D341Med (cell line): ENCODE results near the gene CR2.
"Not testable (repeated sequence)": the region's sequence is repeated elsewhere in the genome, so short reads cannot be mapped to it uniquely, and the experiment has no call there.

Experiments
- DNase-seq: peaks from one replicate; pipeline ENCODE4 v3.0.0; 2012; ENCODE audit warnings: low spot score

The CR2 gene

DNA sequence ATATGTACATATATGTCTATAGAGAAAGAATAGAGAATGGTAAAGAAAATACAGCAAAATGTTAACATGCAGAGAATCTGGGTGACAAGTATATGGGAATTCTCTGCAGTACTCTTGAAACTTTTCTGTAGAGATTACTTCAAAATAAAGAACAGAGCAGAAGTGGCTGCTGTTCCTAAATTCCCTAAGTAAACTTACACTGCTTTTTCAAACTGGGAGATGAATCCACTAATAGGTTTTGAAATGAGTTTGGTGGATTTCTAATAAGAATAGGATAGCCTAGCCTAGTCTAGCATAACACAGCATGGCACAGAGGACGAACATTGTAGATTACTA is 450 bp upstream of the CR2 start:
- no peak for DNase-seq

DNA sequence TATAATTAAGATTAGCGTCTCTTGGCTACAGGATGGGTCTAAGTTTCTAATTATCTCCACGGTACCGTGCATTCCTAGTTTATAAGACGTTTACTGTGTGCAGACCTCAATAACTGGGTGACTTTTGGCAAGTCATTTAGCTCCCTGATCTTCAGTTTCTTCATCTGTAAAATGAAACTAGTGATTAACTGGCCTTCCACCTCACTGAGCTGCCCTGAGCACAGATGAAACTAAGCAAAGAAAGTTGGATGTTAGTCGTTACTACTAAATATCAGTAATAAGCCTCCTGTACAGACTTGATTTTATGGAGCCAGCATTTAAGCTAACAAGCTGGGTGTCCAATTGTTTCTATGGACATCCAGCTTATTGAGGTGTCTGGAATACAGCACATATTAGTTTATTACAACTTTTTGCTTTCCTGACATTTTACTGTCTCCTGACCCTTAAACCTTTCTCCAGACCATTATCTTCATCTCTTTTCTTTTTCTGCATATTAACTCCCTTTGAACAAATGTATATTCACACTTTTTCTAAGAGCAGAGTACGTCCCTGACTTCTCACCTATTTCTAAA is 1.1 kb downstream of the CR2 start:
- DNase-seq, result no peak

DNA sequence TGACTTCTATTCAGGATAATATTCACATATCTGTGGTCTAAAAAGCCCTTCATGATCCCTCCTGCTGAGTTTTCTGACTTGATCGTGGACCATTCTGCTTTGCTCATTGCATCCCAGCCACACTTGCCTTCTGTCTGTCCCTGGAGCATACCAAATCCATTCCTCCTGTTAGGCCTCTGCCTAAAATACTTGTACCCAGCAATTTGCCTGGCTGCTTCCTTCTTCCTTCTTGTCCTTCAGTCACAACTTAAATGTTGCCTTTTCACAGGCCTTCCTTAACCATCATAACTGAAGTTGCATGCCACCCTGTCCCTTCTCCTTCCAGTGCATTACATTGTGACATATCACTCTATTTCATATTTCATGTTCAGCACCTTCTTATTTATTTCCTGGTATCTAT is 4.3 kb downstream of the CR2 start:
- DNase-seq, result no peak

DNA sequence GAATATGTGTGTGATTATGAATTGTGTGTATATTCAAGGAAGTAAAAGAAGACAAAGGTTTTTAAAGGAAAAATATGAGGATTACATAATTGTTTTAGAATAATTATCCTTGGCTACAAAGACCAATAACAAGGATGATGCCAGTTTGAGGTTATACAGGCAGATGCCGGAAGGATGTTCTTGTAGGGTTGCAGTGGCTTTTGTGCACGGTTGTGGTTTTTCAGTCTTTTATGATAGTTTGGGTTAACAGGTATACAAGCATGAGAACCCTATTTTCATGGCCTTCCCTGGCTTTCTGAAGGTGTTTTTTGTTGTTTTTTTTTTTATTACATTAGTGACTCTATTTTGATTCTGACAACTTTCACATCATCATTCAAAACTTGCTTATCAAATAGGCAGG is 4.9 kb downstream of the CR2 start:
- no peak for DNase-seq

DNA sequence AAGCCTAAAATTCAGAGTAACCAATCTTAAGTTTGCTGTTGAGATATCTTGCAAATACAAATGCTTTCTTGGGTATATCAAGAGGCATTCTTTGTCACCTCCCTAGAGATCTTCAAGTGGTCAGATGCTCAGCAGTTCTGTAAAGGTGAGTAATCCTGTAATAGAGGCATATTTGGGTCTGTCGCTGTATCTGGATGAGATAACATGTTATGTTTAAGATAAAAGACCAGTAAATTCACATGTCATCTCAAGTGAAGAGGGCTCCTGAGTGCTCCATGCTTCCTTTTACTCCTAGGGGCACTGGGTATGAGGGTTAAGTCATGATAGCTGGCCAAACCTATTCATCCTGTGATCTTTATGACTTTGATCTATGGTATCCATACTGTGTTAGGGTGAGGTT is 7.5 kb downstream of the CR2 start:
- DNase-seq, result no peak

DNA sequence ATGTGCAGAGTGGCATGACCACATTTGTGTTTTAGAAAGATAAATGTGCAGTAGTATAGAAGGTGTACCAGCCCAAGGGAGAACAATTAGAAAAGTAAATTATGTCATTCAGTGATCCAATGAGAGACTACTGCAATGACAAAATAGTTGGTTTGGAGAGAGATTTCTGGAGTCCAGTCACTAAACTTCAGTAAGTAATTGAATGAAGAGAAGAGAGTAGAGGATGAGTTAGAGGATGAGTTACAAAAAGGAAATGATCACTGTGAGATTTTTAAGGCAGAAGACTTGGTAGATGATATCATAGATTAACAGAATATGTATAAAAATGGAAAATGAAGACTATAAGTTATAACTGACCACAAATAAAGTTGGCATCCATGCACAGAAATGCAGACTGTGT is 8.4 kb downstream of the CR2 start:
- DNase-seq, result no peak

DNA sequence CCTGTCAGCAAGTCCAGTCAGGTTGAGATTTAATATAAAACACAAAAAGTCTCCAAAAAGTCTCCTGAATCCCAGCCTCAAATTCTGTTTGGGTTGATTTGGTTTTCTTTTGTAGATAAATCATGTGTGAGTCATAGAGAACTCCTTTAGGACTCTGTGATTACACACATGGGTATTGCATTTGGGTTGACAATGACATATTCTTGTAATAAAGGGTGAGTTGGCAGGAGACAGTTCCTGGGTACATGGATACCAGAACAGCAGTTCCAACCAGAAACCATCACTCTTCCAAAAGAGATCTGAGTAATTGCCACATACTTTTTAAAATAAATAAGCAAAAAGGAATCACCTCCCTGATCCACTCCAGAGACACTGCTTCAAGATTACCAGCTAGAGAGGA is 8.9 kb downstream of the CR2 start:
- no peak for DNase-seq

DNA sequence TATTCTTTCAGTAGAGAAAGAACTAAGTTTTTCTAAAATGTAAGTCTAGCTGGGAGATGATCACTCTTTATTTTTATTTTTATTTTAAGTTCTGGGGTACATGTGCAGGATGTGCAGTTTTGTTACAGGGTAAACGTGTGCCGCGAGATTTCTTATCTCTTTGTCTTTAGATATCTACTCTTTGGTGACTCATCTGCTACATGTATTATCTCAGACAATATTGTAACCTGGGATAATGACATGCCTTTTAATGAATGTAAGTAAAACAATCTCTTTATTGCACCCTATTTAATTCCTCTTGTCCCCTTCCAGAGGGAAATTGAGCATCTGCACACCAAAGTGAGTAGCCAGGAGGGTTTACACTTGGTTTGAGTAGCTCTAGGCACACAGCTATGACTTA is 9.4 kb downstream of the CR2 start:
- no peak for DNase-seq

DNA sequence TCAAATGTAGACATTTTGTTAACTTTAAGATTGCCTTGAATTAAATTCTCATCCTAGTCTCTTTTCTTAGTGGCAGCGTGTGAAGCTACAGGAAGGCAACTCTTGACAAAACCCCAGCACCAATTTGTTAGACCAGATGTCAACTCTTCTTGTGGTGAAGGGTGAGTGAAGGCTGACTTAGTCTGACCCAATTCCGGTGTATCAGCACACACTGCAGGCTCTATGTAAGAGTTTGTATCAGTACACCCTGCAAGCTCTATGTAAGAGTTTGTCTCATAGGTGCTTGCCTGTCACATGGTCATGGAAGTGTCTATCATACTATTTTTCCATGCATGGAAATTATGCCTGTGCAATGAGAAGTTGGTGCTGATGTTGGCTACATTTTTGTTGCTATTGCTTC is 16.8 kb downstream of the CR2 start:
- no peak for DNase-seq

DNA sequence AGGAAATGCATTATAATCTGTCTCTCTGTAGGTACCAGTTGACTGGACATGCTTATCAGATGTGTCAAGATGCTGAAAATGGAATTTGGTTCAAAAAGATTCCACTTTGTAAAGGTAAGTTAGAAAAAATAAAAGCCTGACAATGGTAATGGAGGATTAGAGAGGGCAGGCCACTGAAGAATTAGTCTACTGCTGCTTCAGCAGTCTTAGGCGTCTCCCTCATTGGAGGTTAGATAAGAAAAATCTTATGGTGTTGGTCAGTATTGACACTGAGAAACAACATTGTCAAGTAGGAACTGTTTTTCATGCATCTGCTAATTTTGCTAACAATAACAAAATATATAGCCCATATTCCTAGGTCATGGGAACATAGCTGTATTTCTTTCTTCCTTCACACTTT is 20.1 kb downstream of the CR2 start:
- no peak for DNase-seq

DNA sequence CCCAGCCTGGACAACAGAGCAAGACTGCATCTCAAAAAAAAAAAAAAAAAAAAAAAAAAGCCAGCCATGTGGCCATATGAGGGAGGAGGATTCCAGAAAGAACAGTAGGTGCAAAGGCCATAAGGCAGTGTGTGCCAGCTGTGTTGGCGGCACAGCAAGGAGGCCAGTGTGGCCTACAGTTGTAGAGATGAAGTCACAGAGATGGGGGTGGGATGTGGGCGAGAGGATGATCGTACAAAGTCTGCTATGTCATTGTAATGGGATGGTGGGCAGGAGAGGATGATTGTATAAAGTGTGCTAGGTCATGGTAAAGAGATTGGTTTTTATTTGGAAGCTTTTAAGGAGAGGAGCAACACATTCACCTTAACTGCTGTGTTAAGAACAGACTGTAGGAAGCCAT is 32.1 kb downstream of the CR2 start:
- DNase-seq, result no peak

DNA sequence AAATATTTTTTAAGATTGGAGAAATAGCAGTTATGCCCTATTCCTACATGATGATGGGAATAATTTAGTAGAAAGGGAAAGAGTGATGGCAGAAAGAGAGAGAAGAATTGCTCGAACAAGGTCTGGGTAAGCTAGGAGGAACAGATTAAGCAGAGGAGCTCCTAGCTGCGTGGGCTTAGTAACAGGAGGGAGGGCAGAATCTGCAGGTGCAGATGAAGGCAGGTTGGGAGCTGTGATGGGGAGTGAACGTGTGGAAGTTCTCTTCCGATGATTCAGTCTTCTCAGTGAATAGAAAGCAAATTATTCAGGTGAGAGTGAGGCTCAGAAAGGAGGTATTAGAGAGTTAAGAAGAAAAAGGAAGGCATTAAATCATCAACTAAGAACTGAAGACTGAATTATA is 33.5 kb downstream of the CR2 start:
- no peak for DNase-seq

DNA sequence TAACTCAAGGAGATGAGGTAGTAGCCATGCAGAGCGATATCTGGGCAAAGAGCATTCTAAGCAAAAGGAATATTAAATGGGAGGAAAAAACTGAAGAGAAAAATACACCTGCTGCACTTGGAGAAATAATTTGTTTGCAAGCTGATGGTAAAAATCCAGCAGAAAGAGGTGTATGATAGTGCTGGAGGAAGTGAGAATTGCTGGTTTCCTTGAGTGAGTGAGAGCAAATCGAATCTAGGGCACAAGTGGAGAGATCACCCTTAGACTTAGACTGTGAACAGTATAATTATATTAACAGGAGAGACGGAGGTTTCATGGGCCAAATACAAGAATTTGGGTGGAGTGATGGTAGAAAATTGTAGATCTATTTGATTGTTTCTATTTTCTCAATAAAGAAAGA is 39.1 kb downstream of the CR2 start:
- DNase-seq, result no peak

DNA sequence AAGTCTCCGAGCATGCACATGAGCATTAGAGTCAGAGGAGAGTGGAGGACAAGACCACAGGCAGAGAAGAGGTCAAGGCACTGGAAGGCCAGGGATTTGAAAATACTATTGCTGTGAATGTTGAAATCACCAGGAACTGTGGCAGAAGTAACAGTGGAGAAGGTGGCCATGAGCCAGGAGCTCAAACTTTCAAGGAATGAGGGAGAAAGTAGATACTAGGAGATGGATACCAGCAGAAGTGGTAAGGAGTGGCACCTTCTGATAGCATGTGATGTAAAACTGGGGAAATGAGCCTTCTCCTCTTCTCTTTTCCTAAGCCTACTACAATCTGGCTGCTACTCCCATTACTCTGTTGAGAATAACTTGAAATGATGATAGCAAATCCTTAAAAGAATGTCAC is 40.0 kb downstream of the CR2 start:
- no peak for DNase-seq

DNA sequence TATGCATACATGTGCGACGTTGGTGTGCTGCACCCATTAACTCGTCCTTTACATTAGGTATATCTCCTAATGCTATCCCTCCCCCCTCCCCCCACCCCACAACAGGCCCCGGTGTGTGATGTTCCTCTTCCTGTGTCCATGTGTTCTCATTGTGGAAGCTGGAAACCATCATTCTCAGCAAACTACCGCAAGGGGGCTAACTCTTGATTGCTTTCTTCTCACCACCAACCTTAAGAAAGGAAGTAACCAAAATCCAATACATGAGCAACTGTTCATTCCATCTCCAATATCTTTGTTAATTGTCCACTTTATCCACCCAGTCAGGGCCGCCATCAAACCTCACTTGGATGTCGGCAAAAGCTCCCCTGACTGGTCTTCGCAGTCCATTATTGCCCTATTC is 41.2 kb downstream of the CR2 start:
- not testable (repeated sequence) for DNase-seq

DNA sequence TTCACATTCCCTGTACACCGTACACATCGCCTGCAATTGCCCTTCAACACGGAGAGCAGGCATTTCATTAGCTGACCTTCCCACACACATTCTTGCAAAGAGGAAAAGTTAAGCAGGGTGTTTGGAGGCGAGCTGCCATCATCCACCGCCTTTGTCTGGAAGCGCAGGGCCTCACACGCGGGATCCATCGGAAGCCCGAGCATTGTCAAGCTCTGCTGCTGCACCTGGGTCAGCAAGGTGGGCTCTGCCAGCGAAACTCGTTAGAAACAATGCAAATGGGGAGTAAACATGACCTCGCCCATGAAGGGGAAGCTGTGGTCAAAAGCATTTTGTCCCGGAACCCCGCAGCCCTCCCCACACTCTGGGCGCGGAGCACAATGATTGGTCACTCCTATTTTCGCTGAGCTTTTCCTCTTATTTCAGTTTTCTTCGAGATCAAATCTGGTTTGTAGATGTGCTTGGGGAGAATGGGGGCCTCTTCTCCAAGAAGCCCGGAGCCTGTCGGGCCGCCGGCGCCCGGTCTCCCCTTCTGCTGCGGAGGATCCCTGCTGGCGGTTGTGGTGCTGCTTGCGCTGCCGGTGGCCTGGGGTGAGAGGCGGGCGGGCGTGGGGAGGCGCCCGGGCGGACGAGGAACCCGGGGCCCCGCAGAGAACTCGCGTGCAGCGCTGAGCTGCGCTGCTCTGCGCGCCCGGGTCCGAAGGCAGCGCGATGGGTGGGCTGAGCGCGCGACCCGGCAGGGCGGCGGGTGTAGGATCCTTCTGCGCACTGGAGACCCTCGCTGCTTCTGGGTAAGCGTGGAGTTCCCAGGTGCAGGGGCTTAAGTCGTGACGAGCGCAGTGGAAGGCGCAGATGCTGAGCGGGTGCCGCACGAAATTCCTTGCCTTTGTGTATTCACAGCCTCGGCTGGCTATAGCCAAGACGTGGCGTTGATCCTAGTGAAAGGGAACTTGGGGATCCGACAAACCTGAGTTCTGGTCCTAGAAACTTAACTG is 42.0 kb downstream of the CR2 start, which contains the start of gene CR1:
CR1 (plus strand) TSS at position 357 of the 992 bp plus-strand sequence; CDS start at position 468, 111 bp downstream.
- peak; percentile 41 for DNase-seq

DNA sequence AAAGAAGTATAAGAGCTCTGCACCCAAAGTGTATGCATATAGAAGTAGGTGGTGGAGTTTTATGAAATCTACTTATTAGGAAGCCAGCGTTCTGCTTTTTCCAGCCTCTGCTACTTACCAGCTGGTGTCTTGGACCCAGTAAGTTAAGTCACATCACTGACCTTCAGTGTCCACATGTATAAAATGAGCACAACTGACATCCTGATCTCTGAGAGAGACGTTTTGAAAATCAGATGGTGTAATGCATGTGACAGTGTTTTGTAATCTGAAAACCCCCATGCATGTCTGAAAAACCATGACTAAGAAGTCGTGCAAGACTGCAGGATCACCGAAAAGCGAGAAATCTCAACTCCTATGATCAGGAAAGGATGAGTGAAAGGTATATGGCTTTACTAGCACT is 43.8 kb downstream of the CR2 start:
- DNase-seq, result no peak

DNA sequence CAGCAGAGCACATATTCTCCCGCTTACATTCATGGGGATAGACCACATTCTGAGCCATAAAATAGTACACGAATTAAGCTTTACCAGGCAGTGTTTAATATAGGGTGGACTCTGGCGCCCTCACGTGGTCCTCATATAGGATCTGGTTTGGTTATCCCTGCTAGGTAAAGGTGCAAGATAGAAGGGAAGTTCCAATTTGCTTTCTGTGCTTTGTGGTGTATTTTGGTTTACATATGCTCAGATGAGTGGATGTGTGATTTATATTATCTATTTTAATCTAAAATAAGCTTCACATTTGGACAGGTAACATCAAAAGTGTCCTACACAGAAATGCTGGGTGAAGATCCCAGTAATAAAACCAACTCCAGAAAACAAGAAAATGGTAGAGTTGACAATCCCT is 45.4 kb downstream of the CR2 start:
- DNase-seq, result peak; percentile 60

DNA sequence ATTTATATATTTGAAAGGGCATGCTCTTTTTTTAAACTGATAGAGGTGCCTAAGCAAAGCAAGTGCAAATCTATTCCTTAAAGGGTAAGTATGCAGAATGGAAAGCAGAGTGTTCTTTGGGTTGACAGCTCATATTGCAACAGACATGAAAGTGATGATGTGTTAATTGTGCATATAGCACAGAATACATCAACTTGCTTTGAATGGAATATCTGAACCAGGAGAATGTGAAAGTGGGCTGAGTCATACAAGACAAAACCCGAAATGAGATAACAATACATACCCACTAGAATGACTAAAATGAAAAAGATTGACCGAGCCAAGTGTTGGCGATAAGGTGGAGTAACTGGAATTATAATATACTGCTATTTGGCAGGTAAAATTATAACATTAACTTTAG is 46.2 kb downstream of the CR2 start:
- no peak for DNase-seq

DNA sequence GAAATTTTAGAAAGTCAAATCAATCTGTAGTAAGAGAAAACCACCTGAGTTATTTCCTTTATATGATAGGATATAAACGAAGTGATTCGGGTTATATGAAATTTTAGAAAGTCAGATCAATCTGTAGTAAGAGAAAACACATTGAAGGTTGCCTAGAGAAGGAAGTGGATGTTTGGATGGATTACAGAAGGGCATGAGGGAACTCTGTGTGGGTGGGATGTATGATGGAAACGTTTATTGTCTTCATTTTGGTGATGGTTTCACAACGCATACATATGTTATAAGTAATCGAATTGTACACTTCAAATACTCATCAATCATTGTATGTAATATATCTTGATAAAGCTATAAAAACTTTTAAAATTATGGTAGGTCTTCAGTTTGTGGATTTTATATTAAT is 46.9 kb downstream of the CR2 start:
- no peak for DNase-seq

DNA sequence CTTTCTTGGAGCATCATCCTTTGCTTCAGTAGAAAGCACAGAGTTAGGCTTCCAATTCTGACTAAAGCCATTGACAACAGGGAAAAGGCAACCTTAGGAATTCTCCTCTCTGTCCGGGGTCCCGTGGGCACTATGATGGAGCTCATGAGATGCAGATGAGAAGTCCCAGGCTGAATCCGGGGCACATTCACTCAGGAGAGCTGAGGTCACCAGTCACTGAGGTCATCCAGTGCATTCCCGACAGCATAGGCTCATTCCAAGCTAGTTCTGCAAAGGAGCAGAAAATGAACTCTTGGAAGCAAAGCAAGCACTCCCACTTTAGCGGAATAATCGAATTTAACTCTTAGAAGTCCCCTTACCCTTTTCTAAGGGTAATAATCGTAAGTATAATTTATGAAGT is 48.6 kb downstream of the CR2 start:
- no peak for DNase-seq

DNA sequence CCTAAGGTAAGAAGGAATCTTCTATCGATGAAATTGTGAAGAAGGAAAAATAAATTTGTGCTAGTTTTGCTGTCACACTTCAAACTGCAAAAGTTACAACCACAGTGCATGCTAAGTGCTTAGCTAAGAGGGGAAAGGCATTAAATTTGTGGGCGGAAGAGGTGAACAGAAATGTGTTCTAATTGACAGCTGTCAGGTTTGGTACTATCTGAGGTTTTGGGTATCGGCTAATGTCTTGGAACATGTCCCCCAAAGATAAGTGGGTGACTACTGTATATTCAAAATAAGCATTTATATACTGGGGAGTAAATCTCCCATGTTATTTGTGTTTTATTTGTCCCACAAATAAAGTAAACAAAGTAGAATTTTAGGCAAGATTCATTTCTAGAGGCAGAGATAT is 49.8 kb downstream of the CR2 start:
- DNase-seq, result no peak

DNA sequence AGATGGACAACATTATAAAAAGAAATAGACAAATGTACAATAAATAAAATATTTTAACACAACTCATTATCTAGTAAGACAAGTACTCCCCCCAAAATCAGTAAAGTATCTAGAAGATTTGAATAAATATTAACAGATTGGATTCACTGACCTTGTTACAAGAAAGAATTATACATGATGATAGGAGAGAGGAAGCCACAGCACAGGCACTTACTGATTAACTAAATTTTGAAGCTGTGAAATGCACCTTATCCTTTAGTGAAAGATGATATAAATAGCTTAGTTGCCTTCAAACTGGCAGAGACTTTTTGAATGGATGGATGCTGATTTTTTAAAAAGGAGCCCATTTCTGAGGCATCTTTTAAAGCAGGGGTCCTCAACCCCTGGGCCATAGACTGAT is 50.3 kb downstream of the CR2 start:
- DNase-seq, result no peak

DNA sequence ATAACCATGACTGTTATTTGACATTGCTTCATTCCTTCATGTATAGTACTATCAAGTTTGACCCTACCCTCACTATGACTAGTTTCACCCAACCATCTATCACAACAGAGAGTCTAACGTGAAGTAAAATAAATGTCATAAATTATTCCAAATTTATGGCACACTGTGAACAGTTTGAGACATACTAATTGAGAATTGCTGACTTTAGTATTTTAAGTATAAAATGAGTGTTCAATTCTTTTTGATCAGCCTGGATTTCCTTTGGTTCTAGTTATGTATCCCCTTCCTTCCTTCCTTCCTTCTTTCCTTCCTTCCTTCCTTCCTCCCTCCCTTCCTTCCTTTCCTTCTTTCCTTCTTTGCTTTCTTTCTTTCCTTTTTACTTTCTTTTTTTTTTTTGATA is 56.3 kb downstream of the CR2 start:
- no peak for DNase-seq
